ENCODE data around the gene IL1RN.

The IL1RN gene

GRCh38 chr2:113137827-113138226 lies 10.4 kb downstream of the IL1RN start:
- H3K27ac ChIP-seq: no peak overlapping the region
- TF ChIP-seq CTCF (conservative IDR thresholded peaks at IDR 0.05) (no peak), ZFX (IDR thresholded peaks at IDR 0.05) (no peak)

GRCh38 chr2:113138428-113139322 lies 11.3 kb downstream of the IL1RN start:
- TF ChIP-seq ZFX (IDR thresholded peaks at IDR 0.05) (no peak), CTCF (conservative IDR thresholded peaks at IDR 0.05) (peak; percentile 85)
- H3K27ac ChIP-seq: peak overlapping the region; percentile 35; the same call in 1 of the 2 replicates

- no peak for TF ChIP-seq CTCF (conservative IDR thresholded peaks at IDR 0.05)
- no peak for TF ChIP-seq ZFX (IDR thresholded peaks at IDR 0.05)
- H3K27ac ChIP-seq: no peak overlapping the region
Measured at GRCh38 chr2:113141451-113141850, 14.1 kb downstream of the IL1RN start.

- TF ChIP-seq CTCF (conservative IDR thresholded peaks at IDR 0.05): no peak
- TF ChIP-seq ZFX (IDR thresholded peaks at IDR 0.05): no peak
Measured at GRCh38 chr2:113142290-113142689, 14.9 kb downstream of the IL1RN start.

GRCh38 chr2:113144259-113144658 lies 16.9 kb downstream of the IL1RN start:
- TF ChIP-seq ZFX (IDR thresholded peaks at IDR 0.05) (no peak), CTCF (conservative IDR thresholded peaks at IDR 0.05) (no peak)
- H3K27ac ChIP-seq: no peak overlapping the region

More at GRCh38 chr2:113142290-113142689, 14.9 kb downstream of the IL1RN start:
- no peak overlapping the region for H3K27ac ChIP-seq

GRCh38 chr2:113148606-113149552 lies 21.5 kb downstream of the IL1RN start:
- no peak for TF ChIP-seq ZFX (IDR thresholded peaks at IDR 0.05)
- no peak for TF ChIP-seq CTCF (conservative IDR thresholded peaks at IDR 0.05)
- H3K27ac ChIP-seq: no peak overlapping the region
